Inflammatory macrophage treated with lipopolysaccharide for 1 hour (primary cell): ENCODE measurements around the gene SLC49A4.
"Not testable (repeated sequence)": the region's sequence is repeated elsewhere in the genome, so short reads cannot be mapped to it uniquely, and the experiment has no call there.

ENCODE experiments used
- DNase-seq, 2 donors: peaks; one replicate each; pipeline ENCODE4 v3.0.0-alpha.2; 2020 to 2022

Gene SLC49A4, protein sequence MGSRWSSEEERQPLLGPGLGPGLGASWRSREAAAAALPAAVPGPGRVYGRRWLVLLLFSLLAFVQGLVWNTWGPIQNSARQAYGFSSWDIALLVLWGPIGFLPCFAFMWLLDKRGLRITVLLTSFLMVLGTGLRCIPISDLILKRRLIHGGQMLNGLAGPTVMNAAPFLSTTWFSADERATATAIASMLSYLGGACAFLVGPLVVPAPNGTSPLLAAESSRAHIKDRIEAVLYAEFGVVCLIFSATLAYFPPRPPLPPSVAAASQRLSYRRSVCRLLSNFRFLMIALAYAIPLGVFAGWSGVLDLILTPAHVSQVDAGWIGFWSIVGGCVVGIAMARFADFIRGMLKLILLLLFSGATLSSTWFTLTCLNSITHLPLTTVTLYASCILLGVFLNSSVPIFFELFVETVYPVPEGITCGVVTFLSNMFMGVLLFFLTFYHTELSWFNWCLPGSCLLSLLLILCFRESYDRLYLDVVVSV

GRCh38 chr3:122794779-122795673 is at the start of gene SLC49A4:
TSS of gene SLC49A4 (plus strand) at chr3:122795069. CDS start at chr3:122795193, 124 bp downstream.
- peak; percentile 78 to 85 for DNase-seq

GRCh38 chr3:122745369-122746021 is 49.4 kb upstream of the SLC49A4 start:
- peak; percentile 84 to 96 for DNase-seq

DNA sequence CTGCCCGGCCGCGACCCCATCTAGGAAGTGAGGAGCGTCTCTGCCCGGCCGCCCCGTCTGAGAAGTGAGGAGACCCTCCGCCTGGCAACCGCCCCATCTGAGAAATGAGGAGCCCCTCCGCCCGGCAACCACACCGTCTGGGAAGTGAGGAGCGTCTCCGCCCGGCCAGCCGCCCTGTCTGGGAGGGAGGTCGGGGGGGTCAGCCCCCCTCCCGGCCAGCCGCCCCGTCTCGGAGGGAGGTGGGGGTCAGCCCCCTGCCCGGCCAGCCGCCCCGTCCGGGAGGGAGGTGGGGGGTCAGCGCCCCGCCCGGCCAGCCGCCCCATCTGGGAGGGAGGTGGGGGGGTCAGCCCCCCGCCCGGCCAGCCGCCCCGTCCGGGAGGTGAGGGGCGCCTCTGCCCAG is 47.6 kb upstream of the SLC49A4 start:
- DNase-seq = not testable (repeated sequence)

DNA sequence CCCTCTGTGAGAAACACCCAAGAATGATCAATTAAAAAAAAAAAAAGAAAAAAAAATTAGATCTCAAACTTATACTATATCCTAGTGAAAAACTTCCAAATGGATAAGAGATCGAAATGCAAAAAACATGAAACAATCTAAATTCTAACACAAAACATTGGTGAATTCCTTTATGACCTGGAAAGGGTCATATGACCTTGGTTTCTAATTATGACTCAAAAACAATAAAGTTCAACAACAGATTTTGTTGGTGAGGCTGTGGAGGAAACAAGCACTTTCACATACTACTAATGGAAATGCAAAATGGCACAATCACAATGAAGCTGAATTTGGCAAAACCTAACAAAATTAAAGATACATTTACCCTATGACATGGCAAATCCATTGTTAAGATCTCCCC is 46.5 kb upstream of the SLC49A4 start:
- DNase-seq = no peak

DNA sequence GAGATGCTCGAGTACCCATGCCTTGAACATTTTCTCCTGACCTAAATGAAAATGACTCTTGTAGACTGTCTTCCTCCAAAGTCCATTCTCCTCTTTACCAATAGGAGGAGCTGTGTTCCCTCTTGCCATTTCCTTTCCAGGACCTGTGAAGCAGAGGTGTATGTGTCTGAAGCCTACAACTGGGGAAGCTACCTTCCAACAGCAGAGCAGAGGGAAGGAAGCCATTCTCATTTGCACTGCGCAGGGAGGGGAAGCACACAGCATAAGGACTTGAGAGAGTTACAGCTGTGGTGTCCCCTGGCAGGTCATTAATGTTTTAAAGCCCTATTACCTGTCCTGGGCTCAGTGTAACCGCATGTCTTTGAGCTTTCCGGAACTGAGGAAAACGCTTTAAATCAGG is 39.9 kb upstream of the SLC49A4 start:
- peak; percentile 60 to 74 for DNase-seq

GRCh38 chr3:122755491-122755890 is 39.4 kb upstream of the SLC49A4 start:
- no peak for DNase-seq

DNA sequence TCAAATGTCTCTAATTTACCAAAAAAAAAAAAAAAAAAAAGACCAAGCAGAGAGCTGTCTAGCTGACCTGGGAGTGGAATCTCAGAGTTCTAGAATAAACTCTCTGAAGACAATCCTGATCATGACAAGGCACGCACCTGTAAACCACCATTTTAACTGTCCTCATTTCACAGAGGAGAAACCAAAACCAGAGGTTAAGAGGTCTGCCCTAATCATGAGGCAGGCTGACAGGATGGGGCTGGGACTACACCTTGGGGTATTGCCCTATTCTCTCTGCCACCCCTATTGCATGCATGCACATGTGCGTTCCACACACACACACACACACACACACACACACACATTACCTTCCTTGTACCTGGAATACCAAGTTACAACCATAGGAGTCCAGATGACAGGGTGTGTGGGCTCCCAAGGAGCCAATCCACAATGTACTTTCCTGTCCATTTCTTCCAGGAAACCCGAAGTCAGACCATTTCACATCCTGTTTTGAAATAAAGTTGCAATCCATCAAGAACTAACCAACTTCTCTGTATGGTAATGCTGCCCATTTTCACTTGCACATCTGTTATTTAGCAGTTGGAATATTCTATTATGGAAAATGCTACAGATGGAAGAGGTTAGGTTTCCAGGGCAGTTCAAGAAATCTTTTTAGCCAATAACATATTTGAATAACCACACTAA is 35.9 kb upstream of the SLC49A4 start:
- peak; percentile 78 to 83 for DNase-seq

DNA sequence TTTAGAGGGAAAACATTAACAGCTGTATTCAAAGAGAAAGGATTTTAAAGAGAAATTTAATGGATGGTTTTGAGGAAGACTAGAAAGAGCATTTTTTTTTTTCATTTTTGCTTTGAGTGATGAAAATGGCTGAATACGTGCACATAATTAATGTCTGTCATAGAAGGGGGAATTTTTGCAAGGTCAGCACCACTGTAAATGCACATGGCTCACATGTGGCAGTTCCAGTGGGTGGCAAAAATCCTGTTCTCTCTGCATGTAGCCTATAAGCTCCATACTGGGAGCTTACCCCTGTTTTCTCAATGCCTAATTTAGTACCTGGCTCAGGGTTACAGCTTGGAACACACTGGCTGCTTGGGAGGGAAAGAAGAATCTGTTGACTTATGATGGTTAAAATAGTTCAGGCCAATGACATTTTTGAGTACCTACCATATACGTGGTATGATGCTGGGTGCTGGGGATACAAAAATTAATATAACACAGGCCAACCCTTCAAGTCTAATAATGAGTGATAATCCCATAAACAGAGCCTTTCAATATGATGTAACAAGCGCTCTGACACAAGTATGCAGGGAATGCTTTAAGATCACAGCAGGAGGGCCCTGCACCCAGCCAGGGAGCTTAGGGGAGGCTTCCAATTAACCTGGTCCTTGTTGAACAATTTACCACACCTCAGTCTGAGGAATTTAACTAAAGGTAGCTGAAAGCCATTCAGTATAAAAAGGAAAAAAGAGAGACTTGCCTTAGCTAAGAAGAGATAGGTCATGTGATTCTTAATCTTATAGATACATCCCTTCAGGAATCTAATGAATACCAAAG is 34.2 kb upstream of the SLC49A4 start:
- DNase-seq = peak in 1 of 2 donors; percentile 31

- no peak for DNase-seq
These were observed 28.4 kb upstream of the SLC49A4 start for GRCh38 chr3:122766430-122766829.

DNA sequence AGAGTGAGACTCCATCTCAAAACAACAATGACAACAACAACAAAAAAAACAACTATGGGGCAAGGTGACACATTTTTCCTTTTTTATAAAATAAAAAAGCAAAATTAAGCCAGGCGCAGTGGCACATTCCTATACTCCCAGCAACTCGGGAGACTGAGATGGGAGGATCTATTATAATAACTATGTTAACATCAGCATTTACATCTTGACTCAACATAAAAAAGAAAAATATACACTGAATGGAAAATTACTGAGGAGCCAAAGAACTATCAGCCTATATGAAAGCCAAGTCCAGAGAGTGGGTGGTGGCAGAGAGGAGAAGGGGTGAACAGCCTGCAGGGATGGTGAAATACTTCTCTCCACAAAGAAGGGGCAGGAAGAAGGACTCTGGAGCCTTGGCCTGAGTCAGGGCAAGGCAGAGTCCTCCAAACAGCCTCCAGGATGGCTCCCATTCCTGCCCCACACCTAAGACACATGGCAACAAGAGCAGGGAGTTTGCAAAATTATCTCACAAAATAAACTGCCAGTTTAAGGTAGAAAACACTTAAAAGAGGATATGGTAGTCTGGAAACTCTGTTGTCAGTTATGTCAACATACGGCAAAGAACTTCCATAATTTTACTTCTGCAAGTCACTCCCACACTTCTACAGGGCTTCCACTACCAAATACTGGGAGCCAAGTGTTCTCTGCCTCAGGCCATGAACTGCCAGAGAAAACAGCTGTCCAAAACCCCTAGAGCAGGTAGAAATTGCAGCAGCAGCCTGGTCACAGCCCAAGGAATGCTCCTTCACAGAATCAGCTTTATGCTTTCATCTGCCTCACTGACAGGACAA is 27.1 kb upstream of the SLC49A4 start:
- DNase-seq = peak; percentile 75 to 92

DNA sequence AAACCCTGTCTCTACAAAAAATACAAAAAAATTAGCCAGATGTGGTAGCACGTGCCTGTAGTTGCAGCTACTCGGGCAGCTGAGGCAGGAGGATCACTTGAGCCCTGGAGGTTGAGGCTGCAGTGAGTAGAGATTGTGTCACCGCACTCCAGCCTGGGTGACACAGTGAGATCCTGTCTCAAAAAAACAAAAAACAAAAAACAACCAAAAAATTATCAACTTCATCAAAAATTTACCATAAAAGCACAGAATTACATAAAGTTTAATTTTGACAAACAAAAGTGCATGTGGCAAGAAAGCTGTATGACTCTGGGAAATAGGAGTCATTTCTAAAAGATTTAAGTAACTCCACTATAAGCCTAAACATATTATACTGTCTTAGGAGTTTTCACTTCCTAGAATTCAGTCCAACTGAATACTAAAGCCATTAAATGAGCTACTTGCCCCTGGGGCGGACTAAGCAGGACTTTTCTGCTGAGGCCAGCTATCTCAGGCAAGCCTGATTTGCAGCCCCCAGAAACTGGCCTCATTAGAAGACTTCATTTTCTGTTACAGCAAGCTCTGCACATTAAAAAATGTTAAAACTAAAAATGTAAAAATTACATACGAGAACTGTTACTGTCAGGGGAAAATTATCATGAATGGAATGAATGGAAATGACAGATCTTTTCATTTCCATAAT is 24.2 kb upstream of the SLC49A4 start:
- peak; percentile 66 to 79 for DNase-seq

GRCh38 chr3:122772827-122773226 is 22.0 kb upstream of the SLC49A4 start:
- no peak for DNase-seq

DNA sequence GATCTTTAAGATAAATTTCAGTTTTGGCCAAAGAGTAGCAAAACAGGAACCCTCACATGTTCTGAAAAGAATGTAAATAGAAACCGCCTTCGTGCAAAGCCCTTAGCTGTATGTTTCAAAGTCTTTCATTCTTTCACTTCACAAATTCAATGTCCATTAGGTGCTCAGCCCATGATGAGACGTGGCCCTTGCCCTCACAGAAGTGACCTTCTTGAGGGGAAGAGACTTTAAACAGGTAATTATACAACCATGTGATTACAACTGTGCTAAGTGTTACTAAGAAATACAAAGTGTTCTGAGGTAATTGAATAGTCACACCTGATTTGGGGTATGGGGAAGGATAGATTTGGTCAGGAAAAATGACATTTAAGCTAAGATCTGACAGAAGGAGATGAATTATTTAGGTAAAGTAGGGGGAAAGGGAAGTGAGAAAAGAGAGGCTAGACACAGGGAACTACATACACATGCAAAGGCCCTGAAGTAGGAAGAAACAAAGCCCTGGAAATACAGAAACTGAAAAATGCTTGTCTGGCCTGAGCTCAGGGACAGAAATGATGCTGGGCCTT is 20.8 kb upstream of the SLC49A4 start:
- DNase-seq = peak in 1 of 2 donors; percentile 56

GRCh38 chr3:122774564-122774963 is 20.3 kb upstream of the SLC49A4 start:
- DNase-seq = peak; percentile 44 to 77

DNA sequence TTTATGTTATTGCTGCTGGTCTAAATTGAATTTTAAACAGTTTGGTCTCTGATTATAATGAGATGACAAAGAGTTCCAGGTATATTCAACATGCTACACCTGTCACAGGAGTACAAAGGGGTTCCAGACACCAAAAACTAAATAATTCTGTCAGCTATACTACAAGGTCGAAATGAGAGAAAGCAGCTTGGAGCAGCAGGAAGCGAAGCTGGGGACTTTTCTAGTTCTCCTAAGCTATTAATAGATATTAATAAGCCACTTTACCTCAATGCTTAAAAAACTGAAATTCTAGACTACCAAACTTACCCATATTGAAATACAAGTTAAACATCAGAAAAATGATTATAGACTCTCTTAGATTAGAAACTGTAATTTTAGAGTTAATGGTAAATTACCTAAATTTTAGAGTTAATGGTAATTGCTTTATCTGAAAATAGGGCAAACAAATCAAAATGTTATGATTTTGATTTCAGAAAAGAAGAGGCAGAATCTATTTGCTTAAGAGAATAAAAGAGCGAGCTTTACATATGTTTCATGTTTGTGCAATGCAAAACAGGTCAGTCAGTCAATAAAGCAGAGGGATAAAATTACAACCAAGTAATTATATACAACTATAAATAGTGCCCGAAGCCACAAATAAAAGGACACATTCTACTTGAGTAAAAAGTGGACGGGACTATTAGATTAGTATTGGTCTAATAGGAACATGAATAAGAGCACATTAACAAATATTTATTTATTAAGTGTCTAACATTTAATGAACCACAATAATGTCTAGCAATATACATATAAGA is 18.0 kb upstream of the SLC49A4 start:
- DNase-seq = no peak

- DNase-seq = no peak
These were observed 17.3 kb upstream of the SLC49A4 start for GRCh38 chr3:122777563-122777962.

DNA sequence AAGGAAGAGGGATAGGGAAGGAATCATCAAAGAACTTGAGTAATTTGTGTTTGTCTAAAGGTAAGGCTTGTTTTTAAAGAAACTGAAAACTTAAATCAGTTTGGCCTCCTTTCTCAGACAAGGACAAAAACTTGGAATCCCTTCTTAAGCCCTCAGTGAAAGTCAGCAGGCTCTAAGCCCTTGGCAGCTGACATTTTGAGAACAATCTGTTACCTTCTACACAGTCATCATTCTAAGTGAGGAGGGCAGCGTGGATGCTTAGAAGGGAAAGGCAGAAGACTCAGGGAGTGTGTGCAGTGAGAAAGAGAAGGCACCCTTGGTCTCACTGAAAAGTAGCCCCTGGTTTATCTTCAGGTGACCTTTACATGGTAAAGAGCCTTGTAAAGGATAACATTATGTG is 12.1 kb upstream of the SLC49A4 start:
- no peak for DNase-seq

DNA sequence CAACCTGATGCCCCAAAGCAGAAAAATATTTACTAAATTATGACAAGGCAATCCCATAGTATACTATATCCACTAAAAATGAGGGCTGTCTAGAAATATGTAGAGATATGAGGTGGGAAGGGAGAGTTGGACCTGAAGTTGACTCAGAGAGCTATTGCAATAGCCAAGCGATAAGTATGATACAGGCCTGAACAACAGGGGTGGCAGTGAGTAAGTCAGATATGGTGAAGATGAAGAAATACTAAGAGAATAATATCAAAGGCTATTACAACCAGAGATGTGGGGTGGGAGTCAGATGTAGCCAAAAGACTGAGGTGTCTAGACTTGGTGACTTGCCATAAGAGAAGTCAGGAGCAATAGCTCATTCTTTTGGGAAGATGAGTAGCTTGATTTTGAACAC is 10.4 kb upstream of the SLC49A4 start:
- no peak for DNase-seq

GRCh38 chr3:122785231-122785630 is 9.6 kb upstream of the SLC49A4 start:
- no peak for DNase-seq
